GM19438 (cell line): Measurements from ENCODE around the gene EZH2.

Experiments
- ATAC-seq: cut with Tn5 transposase; IDR thresholded peaks from one replicate; pipeline ENCODE4 v1.9.1; 2021; ENCODE audit warnings: low read depth; ENCODE audit not compliant: unreplicated experiment

Gene EZH2

DNA sequence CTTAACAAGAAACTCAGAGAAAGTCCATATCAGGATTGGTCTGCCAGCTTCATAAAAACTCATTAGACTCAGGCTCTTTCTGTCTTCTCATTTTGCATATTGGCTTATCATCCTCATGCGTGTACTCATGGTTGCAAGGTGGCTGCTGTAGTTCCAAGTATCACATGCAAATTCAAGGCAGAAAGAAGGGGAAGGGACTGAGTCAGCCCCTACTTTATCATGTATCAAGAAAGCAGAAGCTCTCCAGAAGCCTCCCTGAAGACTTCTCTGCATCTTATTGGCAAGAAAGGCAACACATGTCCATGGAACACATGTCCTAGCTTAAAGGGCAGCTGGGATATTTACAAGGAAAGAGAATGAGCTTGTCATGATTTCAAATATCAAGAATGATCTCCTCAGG, 19.4 kb upstream of the EZH2 start:
- no peak for ATAC-seq

GRCh38 chr7:148901178-148901577, 17.1 kb upstream of the EZH2 start:
- ATAC-seq, result no peak

GRCh38 chr7:148898845-148899484, 14.9 kb upstream of the EZH2 start:
- ATAC-seq, result no peak

DNA sequence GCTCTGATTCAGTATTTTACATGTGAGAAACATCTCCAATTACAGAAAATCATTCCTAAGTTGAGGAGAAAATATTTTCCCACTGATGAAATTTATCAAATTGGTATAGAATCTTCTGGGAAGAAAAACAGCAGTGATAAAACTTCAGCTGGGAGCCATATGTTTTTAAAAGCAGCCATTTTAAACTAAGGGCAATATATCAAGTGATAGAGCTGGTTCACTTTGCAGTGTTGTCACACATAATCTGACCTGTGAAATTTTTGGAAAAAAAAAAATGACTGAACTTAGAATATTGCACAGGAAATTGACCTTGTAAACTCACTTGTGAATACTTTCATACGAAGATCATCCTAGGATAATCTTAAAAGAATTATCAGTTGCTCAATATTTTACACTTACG, 10.5 kb upstream of the EZH2 start:
- no peak for ATAC-seq

DNA sequence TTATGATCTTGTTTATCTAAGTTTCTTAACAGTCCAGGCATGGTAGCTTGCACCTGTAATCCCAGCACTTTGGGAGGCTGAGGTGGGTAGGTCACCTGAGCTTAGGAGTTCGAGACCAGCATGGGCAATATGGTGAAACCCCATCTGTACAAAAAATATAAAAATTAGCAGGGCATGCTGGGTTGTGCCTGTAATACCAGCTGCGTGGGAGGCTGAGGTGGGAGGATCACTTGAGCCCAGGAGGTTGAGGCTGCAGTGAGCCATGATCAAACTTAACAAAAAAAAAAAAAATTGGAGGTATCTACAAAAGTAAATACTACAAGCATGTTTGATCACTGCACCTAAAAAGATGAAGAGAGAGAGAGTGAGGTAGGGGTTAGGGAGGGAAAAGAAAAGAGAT, 9.0 kb upstream of the EZH2 start:
- ATAC-seq, result no peak

DNA sequence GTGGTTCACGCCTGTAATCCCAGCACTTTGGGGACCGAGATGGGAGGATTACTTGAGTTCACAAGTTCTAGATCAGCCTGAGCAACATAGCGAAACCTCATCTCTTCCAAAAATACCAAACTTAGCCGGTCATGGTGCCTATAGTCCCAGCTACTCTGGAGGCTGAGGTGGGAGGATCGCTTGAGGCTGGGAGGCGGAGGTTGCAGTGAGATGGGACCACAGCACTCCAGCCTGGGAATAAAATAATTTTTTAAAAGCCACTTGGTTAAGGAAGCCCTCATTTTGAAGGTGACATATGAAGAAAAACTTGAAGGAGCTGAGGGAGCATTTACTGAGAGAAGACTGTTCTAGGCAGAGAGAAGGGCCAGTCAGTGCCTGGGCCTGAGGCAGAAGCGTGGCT, 4.2 kb upstream of the EZH2 start:
- no peak for ATAC-seq

GRCh38 chr7:148886844-148887243, 2.8 kb upstream of the EZH2 start:
- ATAC-seq, result no peak

DNA sequence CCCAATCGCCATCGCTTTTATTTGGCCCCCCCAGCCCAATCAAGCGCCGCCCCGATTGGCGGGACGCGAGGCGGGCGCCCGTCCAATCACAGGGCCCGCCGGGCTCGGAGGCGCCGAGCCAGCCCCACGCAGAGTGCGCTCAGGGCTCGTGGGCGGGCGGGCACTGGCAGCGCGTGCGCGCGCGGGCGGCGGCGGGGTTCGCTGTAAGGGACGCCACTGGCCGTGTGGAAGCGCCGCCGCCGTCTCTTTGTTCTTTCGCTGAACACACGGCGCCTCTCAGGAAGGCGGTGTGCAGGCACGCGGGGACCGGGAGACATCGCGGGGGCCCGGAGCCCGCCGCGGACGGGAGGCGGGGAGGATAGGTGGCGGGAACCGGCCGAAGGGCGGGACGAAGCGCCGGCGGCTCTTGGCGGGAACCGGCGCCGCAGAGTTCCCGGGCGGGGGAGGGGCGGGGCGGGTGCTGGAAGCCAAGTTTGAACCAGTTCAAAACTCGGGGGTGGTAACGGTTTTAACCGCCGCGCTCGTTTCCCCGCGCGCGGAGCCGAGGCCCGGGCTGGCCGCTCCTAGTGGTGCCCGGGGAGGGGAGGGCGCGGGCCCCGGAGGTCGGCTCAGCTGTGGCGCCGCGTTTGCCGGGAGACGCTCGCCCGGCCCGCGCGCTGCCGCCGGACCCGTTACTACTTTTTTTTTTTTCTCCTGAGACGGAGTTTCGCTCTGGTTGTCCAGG, 370 bp upstream of the EZH2 start:
- peak; percentile 86 for ATAC-seq

- ATAC-seq, result peak; percentile 20
Observed at GRCh38 chr7:148883266-148884048, 634 bp downstream of the EZH2 start.

GRCh38 chr7:148882841-148883265, 1.2 kb downstream of the EZH2 start:
- no peak for ATAC-seq

GRCh38 chr7:148882192-148882591, 1.9 kb downstream of the EZH2 start:
- no peak for ATAC-seq

DNA sequence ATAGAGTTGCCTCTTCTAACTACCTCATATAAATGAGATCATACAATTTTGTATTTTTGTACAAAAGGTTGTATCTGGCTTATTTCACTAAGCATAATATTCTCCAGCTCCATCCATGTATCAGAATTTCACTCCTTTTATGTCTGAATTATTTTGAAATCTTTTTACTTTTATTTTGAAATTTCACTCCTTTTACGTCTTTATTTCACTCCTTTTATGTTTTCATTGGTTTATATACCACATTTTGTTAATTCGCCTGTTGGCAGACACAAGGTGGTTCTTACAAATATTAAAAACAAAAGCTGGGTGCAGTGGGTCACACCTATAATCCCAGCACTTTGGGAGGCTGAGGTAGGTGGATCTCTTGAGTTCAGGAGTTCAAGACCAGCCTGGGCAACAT, 5.8 kb downstream of the EZH2 start:
- no peak for ATAC-seq

DNA sequence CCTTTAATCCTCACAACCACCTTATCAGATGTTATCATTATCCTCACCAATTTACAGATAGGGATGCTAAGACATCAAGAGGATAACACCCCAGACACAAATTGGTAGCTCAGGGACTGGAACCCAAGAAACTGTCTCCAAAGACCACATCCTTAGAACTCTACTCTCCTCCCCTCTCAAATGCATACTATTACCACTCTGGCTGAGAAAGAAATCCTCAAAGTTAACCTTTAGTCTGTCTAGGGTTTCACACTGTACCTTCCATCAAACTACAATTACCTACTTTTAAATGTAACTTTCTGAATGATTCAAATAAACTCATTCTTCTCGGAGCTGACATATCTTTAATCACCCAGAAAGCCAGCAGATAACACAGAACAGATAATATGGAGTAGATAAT, 6.6 kb downstream of the EZH2 start:
- no peak for ATAC-seq

DNA sequence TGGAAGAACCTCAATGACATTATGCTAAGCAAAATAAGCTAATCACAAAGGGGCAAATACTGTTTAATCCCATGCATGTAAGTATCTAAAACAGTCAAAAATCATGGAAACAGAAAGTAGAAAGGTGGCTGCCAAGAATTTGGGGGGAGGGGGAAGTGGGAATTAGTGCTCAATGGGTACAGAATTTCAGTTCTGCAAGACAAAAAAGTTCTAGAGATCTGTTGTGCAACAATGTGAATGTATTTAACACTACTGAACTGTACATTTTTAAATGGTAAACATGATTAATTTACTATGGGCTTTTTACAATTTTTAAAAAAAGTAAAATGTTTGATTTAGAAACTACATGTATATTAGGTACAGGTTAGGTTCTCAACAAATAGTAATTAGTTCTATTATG, 11.9 kb downstream of the EZH2 start:
- ATAC-seq, result no peak

DNA sequence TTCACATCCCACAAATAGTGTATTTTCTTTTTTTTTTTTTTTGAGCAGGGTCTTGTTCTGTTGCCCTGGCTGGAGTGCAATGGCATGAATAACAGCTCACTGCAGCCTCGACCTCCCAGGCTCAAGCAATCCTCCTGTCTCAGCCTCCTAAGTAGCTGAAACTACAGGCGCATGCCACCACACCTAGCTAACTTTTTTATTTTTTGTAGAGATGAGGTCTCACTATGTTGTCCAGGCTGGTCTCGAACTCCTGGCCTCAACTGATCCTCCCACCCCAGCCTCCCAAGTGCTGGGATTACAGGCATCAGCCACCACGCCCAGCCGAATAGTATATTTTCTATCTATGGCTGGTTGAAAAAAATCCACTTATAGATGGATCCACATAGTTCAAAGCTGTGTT, 12.5 kb downstream of the EZH2 start:
- no peak for ATAC-seq

DNA sequence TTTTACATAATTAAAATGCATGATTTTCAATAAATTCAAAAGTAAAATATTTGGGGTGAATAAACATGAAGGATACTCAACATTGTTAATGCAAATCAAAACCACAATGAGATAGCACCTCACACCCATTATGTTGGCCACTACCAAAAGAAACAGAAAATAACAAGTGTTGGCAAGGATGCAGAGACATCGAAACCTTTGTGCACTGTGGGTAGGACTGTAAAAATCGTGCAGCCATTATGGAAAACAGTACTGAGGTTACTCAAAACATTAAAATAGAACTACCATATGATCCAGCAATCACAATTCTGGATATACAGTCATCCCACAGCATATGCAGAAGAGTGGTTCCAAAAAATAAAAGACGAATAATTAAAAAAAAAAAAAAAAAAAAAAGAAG, 13.1 kb downstream of the EZH2 start:
- no peak for ATAC-seq

DNA sequence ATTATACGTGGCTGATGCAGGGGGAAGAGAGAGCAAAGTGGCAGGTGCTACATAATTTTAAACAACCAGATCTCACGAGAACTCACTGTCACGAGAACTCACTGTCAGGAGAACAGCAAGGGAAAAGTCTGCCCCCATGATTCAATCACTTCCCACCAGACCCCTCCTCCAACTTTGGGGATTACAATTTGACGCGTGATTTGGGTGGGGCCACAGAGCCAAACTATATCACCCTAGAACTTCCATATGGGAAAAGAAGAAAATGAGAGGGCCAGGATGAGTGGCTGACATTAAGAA, 15.8 kb downstream of the EZH2 start:
- no peak for ATAC-seq

GRCh38 chr7:148867596-148868377, 16.3 kb downstream of the EZH2 start:
- ATAC-seq, result no peak

- no peak for ATAC-seq
Observed at GRCh38 chr7:148866362-148866761, 17.7 kb downstream of the EZH2 start.

DNA sequence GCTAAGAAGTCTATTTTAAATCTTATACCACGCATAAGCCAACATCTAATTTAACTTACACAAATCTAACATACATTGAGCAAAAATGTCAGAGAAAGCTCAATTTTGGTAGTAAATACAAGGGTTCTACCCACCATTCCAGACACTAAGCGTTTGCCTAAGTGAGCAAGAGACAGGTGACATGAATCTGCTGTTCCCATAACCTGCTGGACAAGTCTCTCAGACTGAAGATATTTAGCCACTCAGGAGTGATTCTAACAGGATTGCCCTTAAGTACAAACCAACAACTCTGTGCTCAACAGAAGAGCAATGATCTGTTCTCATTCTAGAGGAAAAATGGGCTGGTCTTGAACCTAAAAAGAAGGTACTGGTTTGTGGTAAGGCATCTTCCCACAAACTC, 18.8 kb downstream of the EZH2 start:
- no peak for ATAC-seq

GRCh38 chr7:148863324-148863723, 20.8 kb downstream of the EZH2 start:
- no peak for ATAC-seq
